HG03565 (cell line): ENCODE results near the gene DENND11.
A peak's percentile ranks its signal among the peaks of the same experiment; 100 is the strongest.

ENCODE experiments used
- ATAC-seq: cut with Tn5 transposase; IDR thresholded peaks from one replicate; pipeline ENCODE4 v1.9.1; 2021; ENCODE audit warnings: mild to moderate bottlenecking, moderate library complexity; ENCODE audit not compliant: unreplicated experiment

The DENND11 gene

GRCh38 chr7:141686074-141686473 lies 15.9 kb downstream of the DENND11 start:
- no peak for ATAC-seq

- no peak for ATAC-seq
Measured at GRCh38 chr7:141685285-141686023, 16.5 kb downstream of the DENND11 start.

GRCh38 chr7:141679014-141679413 lies 23.0 kb downstream of the DENND11 start:
- ATAC-seq, result peak; percentile 82

- ATAC-seq, result no peak
Measured at GRCh38 chr7:141676618-141677017, 25.3 kb downstream of the DENND11 start.

GRCh38 chr7:141675436-141676215 lies 26.3 kb downstream of the DENND11 start:
- no peak for ATAC-seq

GRCh38 chr7:141674702-141675101 lies 27.3 kb downstream of the DENND11 start:
- no peak for ATAC-seq

GRCh38 chr7:141674171-141674671 lies 27.7 kb downstream of the DENND11 start:
- ATAC-seq, result no peak

- ATAC-seq, result no peak
Measured at GRCh38 chr7:141673346-141673745, 28.6 kb downstream of the DENND11 start.

- ATAC-seq, result no peak
Measured at GRCh38 chr7:141671705-141672496, 30.1 kb downstream of the DENND11 start.

- no peak for ATAC-seq
Measured at GRCh38 chr7:141668853-141669252, 33.1 kb downstream of the DENND11 start.

GRCh38 chr7:141666071-141666470 lies 35.9 kb downstream of the DENND11 start:
- ATAC-seq, result no peak

GRCh38 chr7:141665208-141666035 lies 36.5 kb downstream of the DENND11 start:
- ATAC-seq, result no peak

- no peak for ATAC-seq
Measured at GRCh38 chr7:141664450-141664849, 37.5 kb downstream of the DENND11 start.

- ATAC-seq, result no peak
Measured at GRCh38 chr7:141663081-141663849, 38.7 kb downstream of the DENND11 start.

- no peak for ATAC-seq
Measured at GRCh38 chr7:141660259-141660658, 41.7 kb downstream of the DENND11 start.

GRCh38 chr7:141659501-141659900 lies 42.5 kb downstream of the DENND11 start:
- no peak for ATAC-seq

- ATAC-seq, result peak; percentile 61
Measured at GRCh38 chr7:141654551-141654950, 47.4 kb downstream of the DENND11 start.

- ATAC-seq, result no peak
Measured at GRCh38 chr7:141652691-141653090, 49.3 kb downstream of the DENND11 start.
